Astrocyte (in vitro differentiated cells and primary cell): Measurements from ENCODE around the gene THSD8.

ENCODE experiments used
- CTCF ChIP-seq: IDR thresholded peaks from 2 replicates; pipeline ENCODE4 v1.5.1; 2011; ENCODE audit warnings: low read depth, mild to moderate bottlenecking, inconsistent platforms, low read length, moderate library complexity; ENCODE audit not compliant: insufficient read depth
- EZH2 ChIP-seq: IDR thresholded peaks from 2 replicates; pipeline ENCODE4 v1.6.1; 2012; ENCODE audit warnings: mild to moderate bottlenecking, low read length, inconsistent platforms; ENCODE audit not compliant: insufficient read depth

DNA sequence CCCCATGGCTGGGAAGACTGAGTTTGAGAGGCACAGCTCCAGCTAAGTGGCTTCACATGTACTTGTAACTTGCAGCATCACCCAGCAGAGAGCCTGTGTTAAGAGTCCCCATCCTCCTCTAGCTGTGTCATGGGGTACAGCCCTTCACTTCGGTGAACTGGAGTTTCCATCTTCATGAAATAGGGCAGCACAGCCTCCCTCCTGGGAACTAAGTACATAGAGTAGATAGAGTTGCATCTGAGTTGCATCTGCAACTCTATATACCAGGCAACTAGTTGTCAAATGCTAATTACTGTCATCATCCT is 1.5 kb upstream of the THSD8 start:
- TF ChIP-seq CTCF: no peak
- TF ChIP-seq EZH2: no peak
